Tibial nerve (tissue), 4 donors: Measurements from ENCODE around the gene NTSR1.

Source experiments
- CTCF ChIP-seq, 5 experiments: fragments of 200-600 bp in 3 of 5; fragments of 450-650 bp in 2 of 5; sonication (generic) in 3 of 5; IDR thresholded peaks; one replicate each; pipeline ENCODE4 v1.5.1; 2016 to 2019; ENCODE audit warnings: antibody characterized with exemption in 5 of 5, mild to moderate bottlenecking in 3 of 5, moderate library complexity in 2 of 5
- EP300 ChIP-seq, 2 donors: sonication (generic); formaldehyde crosslinking; IDR thresholded peaks; one replicate each; pipeline ENCODE4 v1.6.1; 2017; ENCODE audit warnings: antibody characterized with exemption in 2 of 2, mild to moderate bottlenecking in 1 of 2

GRCh38 chr20:62800314-62801259 lies 92.0 kb downstream of the NTSR1 start:
- TF ChIP-seq CTCF (IDR thresholded peaks at IDR 0.05) (no peak), EP300 (IDR thresholded peaks at IDR 0.05) (no peak)
